ENCODE measurements around the gene CBX7.

CBX7 gene

GRCh38 chr22:39142088-39142680 lies 10.3 kb downstream of the CBX7 start:
- DNase-seq (ENCODE audit: insufficient read length) (no peak), FAIRE-seq (no peak)
- TF ChIP-seq POLR2A (IDR thresholded peaks at IDR 0.05; ENCODE audit: low read depth, low read length) (no peak), TAF1 (IDR thresholded peaks at IDR 0.05; ENCODE audit: borderline replicate concordance, low read depth, low read length) (no peak)

GRCh38 chr22:39139933-39140332 lies 12.5 kb downstream of the CBX7 start:
- DNase-seq (ENCODE audit: insufficient read length) (no peak), FAIRE-seq (no peak)
- no peak for TF ChIP-seq POLR2A (IDR thresholded peaks at IDR 0.05; ENCODE audit: low read depth, low read length)
- no peak for TF ChIP-seq POLR2AphosphoS5 (IDR thresholded peaks at IDR 0.05; ENCODE audit: low read depth, low read length)
- no peak for TF ChIP-seq TAF1 (IDR thresholded peaks at IDR 0.05; ENCODE audit: borderline replicate concordance, low read depth, low read length)

- DNase-seq (ENCODE audit: insufficient read length) (no peak), FAIRE-seq (no peak)
- TF ChIP-seq POLR2AphosphoS5 (IDR thresholded peaks at IDR 0.05; ENCODE audit: low read depth, low read length) (no peak), TAF1 (IDR thresholded peaks at IDR 0.05; ENCODE audit: borderline replicate concordance, low read depth, low read length) (no peak), POLR2A (IDR thresholded peaks at IDR 0.05; ENCODE audit: low read depth, low read length) (no peak)
Measured at GRCh38 chr22:39138357-39138997, 14.0 kb downstream of the CBX7 start.

GRCh38 chr22:39136317-39136716 lies 16.2 kb downstream of the CBX7 start:
- DNase-seq (ENCODE audit: insufficient read length) (no peak), FAIRE-seq (no peak)
- TF ChIP-seq TAF1 (IDR thresholded peaks at IDR 0.05; ENCODE audit: borderline replicate concordance, low read depth, low read length) (no peak), POLR2AphosphoS5 (IDR thresholded peaks at IDR 0.05; ENCODE audit: low read depth, low read length) (no peak), POLR2A (IDR thresholded peaks at IDR 0.05; ENCODE audit: low read depth, low read length) (no peak)

- TF ChIP-seq TAF1 (IDR thresholded peaks at IDR 0.05; ENCODE audit: borderline replicate concordance, low read depth, low read length) = no peak
- no peak for TF ChIP-seq POLR2A (IDR thresholded peaks at IDR 0.05; ENCODE audit: low read depth, low read length)
- TF ChIP-seq POLR2AphosphoS5 (IDR thresholded peaks at IDR 0.05; ENCODE audit: low read depth, low read length) = no peak
- peak; percentile 68 for FAIRE-seq
- DNase-seq (ENCODE audit: insufficient read length) = peak; percentile 65
Measured at GRCh38 chr22:39135092-39135896, 17.2 kb downstream of the CBX7 start.

- no peak for DNase-seq (ENCODE audit: insufficient read length)
- no peak for FAIRE-seq
- TF ChIP-seq POLR2A (IDR thresholded peaks at IDR 0.05; ENCODE audit: low read depth, low read length) (no peak), TAF1 (IDR thresholded peaks at IDR 0.05; ENCODE audit: borderline replicate concordance, low read depth, low read length) (no peak), POLR2AphosphoS5 (IDR thresholded peaks at IDR 0.05; ENCODE audit: low read depth, low read length) (no peak)
Measured at GRCh38 chr22:39134366-39135091, 18.0 kb downstream of the CBX7 start.

GRCh38 chr22:39133871-39134270 lies 18.6 kb downstream of the CBX7 start:
- TF ChIP-seq TAF1 (IDR thresholded peaks at IDR 0.05; ENCODE audit: borderline replicate concordance, low read depth, low read length) (no peak), POLR2A (IDR thresholded peaks at IDR 0.05; ENCODE audit: low read depth, low read length) (no peak), POLR2AphosphoS5 (IDR thresholded peaks at IDR 0.05; ENCODE audit: low read depth, low read length) (no peak)
- no peak for DNase-seq (ENCODE audit: insufficient read length)
- FAIRE-seq = no peak

- DNase-seq (ENCODE audit: insufficient read length) = no peak
- FAIRE-seq = no peak
- TF ChIP-seq TAF1 (IDR thresholded peaks at IDR 0.05; ENCODE audit: borderline replicate concordance, low read depth, low read length) (no peak), POLR2A (IDR thresholded peaks at IDR 0.05; ENCODE audit: low read depth, low read length) (no peak), POLR2AphosphoS5 (IDR thresholded peaks at IDR 0.05; ENCODE audit: low read depth, low read length) (no peak)
Measured at GRCh38 chr22:39132871-39133524, 19.5 kb downstream of the CBX7 start.

GRCh38 chr22:39132281-39132680 lies 20.2 kb downstream of the CBX7 start:
- TF ChIP-seq TAF1 (IDR thresholded peaks at IDR 0.05; ENCODE audit: borderline replicate concordance, low read depth, low read length) = no peak
- TF ChIP-seq POLR2A (IDR thresholded peaks at IDR 0.05; ENCODE audit: low read depth, low read length) = no peak
- TF ChIP-seq POLR2AphosphoS5 (IDR thresholded peaks at IDR 0.05; ENCODE audit: low read depth, low read length) = no peak
- no peak for FAIRE-seq
- DNase-seq (ENCODE audit: insufficient read length) = no peak

- TF ChIP-seq TAF1 (IDR thresholded peaks at IDR 0.05; ENCODE audit: borderline replicate concordance, low read depth, low read length) (no peak), POLR2A (IDR thresholded peaks at IDR 0.05; ENCODE audit: low read depth, low read length) (no peak), POLR2AphosphoS5 (IDR thresholded peaks at IDR 0.05; ENCODE audit: low read depth, low read length) (no peak)
- DNase-seq (ENCODE audit: insufficient read length) (peak; percentile 13), FAIRE-seq (no peak)
Measured at GRCh38 chr22:39130892-39131855, 21.3 kb downstream of the CBX7 start.
